Stomach (tissue), 9 donors: ENCODE results near the gene F10. TPM values are rescaled to one million over a fixed set of nuclear protein-coding genes. Genes with fewer than 3 reads are reported as not detected.

Experiments
- DNase-seq, 2 donors: peaks; one replicate each; pipeline versions ENCODE4 v3.0.0 to v3.0.0-alpha.2; 2013 to 2019
- H3K27ac ChIP-seq, 5 donors: fragments of 200-600 bp in 4 of 5; sonication (generic) in 4 of 5; one replicate each; pipeline ENCODE4 v1.5.1; 2013 to 2019; ENCODE audit warnings: mild to moderate bottlenecking in 1 of 5, moderate library complexity in 1 of 5
- H3K27me3 ChIP-seq, 3 donors: fragments of 200-600 bp; sonication (generic); one replicate each; pipeline ENCODE4 v1.5.1; 2017 to 2019; ENCODE audit warnings: mixed run types in 1 of 3
- H3K36me3 ChIP-seq, 4 donors: fragments of 200-600 bp; sonication (generic); 1 replicate in 3 of 4; 2 replicates in 1 of 4; pipeline ENCODE4 v1.5.1; 2016 to 2019
- H3K4me1 ChIP-seq, 4 donors: fragments of 200-600 bp; sonication (generic); one replicate each; pipeline ENCODE4 v1.5.1; 2016 to 2019
- H3K4me3 ChIP-seq, 4 donors: fragments of 200-600 bp; sonication (generic) in 3 of 4; one replicate each; pipeline ENCODE4 v1.5.1; 2016 to 2019; ENCODE audit warnings: mild to moderate bottlenecking in 1 of 4
- H3K9me3 ChIP-seq, 4 donors: fragments of 200-600 bp; sonication (generic); one replicate each; pipeline ENCODE4 v1.5.1; 2016 to 2019
- CTCF ChIP-seq, 7 experiments: fragments of 450-650 bp in 4 of 7; fragments of 200-600 bp in 3 of 7; sonication (generic) in 3 of 7; IDR thresholded peaks; one replicate each; pipeline ENCODE4 v1.5.1; 2016 to 2019; ENCODE audit warnings: antibody characterized with exemption in 7 of 7, control low read depth in 2 of 7, mild to moderate bottlenecking in 1 of 7
- EP300 ChIP-seq: sonication (generic); formaldehyde crosslinking; IDR thresholded peaks from one replicate; pipeline ENCODE4 v1.6.1; 2017; ENCODE audit warnings: antibody characterized with exemption
- POLR2A ChIP-seq, 4 donors: fragments of 450-650 bp; IDR thresholded peaks; one replicate each; pipeline ENCODE4 v1.6.1; 2016; ENCODE audit warnings: antibody characterized with exemption in 4 of 4, control low read depth in 2 of 4, mild to moderate bottlenecking in 1 of 4, moderate library complexity in 1 of 4
- POLR2AphosphoS5 ChIP-seq, 3 donors: sonication (generic); formaldehyde crosslinking; IDR thresholded peaks; one replicate each; pipeline ENCODE4 v1.6.1; 2016; ENCODE audit warnings: antibody characterized with exemption in 3 of 3
- WGBS, 5 donors: extraction: QIAGEN DNeasy Blood & Tissue Kit in 3 of 5; methylation state at CpG; one replicate each; pipeline versions ENCODE4 v1.1.5 to v1.1.7; 2013 to 2018; 5-methylcytosine and 5-hydroxymethylcytosine counted together
- intact Hi-C: fragments of 100-400 bp; cut with DNase I; formaldehyde crosslinking; loops from one replicate; pipeline ENCODE4 v1.15.1; 2023; ENCODE audit warnings: low total_unique reads
- polyA plus RNA-seq, 3 donors: library from polyadenylated mRNA; stranded (reverse); fragments of 200-250 nt; gene quantifications; one replicate each; pipeline ENCODE4 v1.2.3, GENCODE V29; 2013
- total RNA-seq, 5 donors: library from RNA; depleted of rRNA; stranded (reverse); fragments of >200 nt; gene quantifications; one replicate each; pipeline versions ENCODE4 v1.1.0 to v1.2.3, GENCODE V29; 2014 to 2016
- donor health status: healthy with polysubstance abuse.
- donor health status: Bipolar disorder and iron deficiency.
- donor health status: healthy.

The F10 gene
- total and polyA plus RNA-seq, 8 donors = 0.45 to 14.9 (median 3.3) TPM; not detected in 2

DNA sequence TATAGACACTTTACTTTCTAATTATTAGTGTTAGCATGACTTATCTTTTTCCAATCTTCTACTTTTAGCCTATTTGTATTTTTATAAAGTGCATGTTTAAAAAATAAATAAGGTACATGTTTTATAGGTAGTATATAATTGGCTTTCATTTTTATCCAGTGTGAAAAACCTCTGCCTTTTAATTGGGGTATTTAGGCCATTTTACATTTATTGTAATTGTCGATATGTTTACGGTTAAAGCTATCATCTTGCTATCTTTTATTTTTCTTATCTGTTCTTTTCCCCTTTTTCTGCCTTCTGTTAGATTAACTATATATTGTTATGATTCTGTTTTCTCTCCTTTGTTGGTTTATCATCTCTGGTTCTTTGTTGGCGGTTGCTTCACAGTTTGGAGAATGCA, 45.0 kb downstream of the F10 start:
- Histone ChIP-seq H3K4me3 (no peak overlapping the region), H3K27me3 (peaks cover 0 to 19% (median 19%) of the 10 kb centered on the region in 3 donors), H3K36me3 (peaks cover 0 to 41% (median 20%) of the 10 kb centered on the region in 4 donors), H3K27ac (no peak overlapping the region), H3K4me1 (peaks cover 8 to 25% (median 20%) of the 10 kb centered on the region in 4 donors), H3K9me3 (peaks cover 0 to 5% (median 0%) of the 10 kb centered on the region in 4 donors)
- DNase-seq = no peak
- 96 to 99% (median 98%) methylated on average over 3 of the region's 3 CpGs for WGBS, 5 donors
- intact Hi-C loops = no loop called here
- TF ChIP-seq POLR2A (IDR thresholded peaks at IDR 0.05) = no peak
- no peak for TF ChIP-seq EP300
- TF ChIP-seq POLR2AphosphoS5 (IDR thresholded peaks at IDR 0.05) = no peak
- TF ChIP-seq CTCF (IDR thresholded peaks at IDR 0.05) = no peak

GRCh38 chr13:113168211-113168610, 45.6 kb downstream of the F10 start:
- peaks cover 0 to 5% (median 0%) of the 10 kb centered on the region in 4 donors for H3K9me3 ChIP-seq
- peaks cover 0 to 14% (median 12%) of the 10 kb centered on the region in 3 donors for H3K27me3 ChIP-seq
- H3K27ac ChIP-seq = no peak overlapping the region
- no peak overlapping the region for H3K4me3 ChIP-seq
- WGBS, 5 donors = 84 to 94% (median 90%) methylated on average over 7 of the region's 7 CpGs
- no peak for TF ChIP-seq POLR2A (IDR thresholded peaks at IDR 0.05)
- TF ChIP-seq EP300 = no peak
- no peak for TF ChIP-seq CTCF (IDR thresholded peaks at IDR 0.05)
- no peak for TF ChIP-seq POLR2AphosphoS5 (IDR thresholded peaks at IDR 0.05)
- intact Hi-C loops = no loop called here
- H3K36me3 ChIP-seq = peaks cover 0 to 47% (median 25%) of the 10 kb centered on the region in 4 donors
- H3K4me1 ChIP-seq = peaks cover 12 to 29% (median 19%) of the 10 kb centered on the region in 4 donors
- no peak for DNase-seq

DNA sequence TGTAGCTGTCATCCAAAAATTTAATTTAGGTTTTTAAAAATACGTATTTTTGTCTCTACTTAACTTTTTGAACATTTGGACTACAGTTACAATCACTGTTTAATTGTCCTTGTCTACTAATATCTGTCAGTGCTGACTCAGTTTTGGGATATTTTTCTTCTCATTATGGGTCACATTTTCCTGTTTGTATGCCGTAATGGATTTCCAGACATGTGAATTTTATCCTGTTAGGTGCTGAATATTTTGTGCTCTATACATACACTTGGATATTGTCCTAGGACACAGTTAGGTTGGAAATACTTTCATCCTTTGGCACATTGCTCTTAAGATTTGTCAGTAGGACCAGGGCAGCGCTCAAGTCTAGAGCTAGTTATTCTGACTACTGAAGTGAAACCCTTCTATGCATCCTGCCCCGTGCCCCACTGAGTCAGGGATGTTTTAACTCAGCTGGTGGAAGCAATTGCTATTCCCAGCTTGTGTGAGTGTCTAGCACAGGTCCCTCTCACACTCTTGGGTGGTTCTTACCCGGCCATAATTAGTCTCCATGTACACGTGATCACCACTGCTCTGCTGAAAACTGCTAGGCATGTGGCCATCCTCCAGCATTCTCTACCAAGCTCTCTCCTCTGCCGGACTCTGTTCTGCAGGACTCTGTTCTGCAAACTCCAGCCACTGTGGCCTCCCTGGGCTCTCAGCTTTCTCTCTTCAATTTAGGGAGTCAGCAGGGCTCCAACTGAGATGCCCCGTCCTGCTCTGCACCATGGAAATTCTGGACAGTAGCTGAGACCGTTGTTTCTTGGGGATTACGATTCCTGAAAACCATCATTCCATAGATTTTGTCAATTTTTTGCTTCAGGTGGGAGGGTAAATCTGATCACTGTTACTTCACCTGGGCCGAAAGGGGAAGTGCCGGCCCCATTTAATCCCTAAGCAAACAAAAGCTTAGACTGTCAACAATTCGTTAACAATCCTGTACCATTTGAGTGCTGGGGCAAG, 47.0 kb downstream of the F10 start:
- H3K27me3 ChIP-seq = peaks cover 0 to under 1% (median 0%) of the 10 kb centered on the region in 3 donors
- TF ChIP-seq CTCF (IDR thresholded peaks at IDR 0.05) (no peak), EP300 (no peak), POLR2AphosphoS5 (IDR thresholded peaks at IDR 0.05) (no peak), POLR2A (IDR thresholded peaks at IDR 0.05) (no peak)
- peaks cover 0 to 5% (median 0%) of the 10 kb centered on the region in 4 donors for H3K9me3 ChIP-seq
- DNase-seq = peak in 1 of 2 donors; percentile 59
- intact Hi-C loops = no loop called here
- peak overlapping the region in 3 of 5 donors; percentile 29 to 42 (median 30) for H3K27ac ChIP-seq
- no peak overlapping the region for H3K4me3 ChIP-seq
- H3K4me1 ChIP-seq = peaks cover 12 to 29% (median 19%) of the 10 kb centered on the region in 4 donors
- WGBS, 5 donors = 54 to 69% (median 61%) methylated on average over 13 of the region's 13 CpGs
- H3K36me3 ChIP-seq = peaks cover under 1 to 59% (median 32%) of the 10 kb centered on the region in 4 donors

- DNase-seq = no peak
Measured at GRCh38 chr13:113170511-113170910, 47.9 kb downstream of the F10 start.

More at GRCh38 chr13:113170511-113170910, 47.9 kb downstream of the F10 start:
- H3K4me1 ChIP-seq = peaks cover 12 to 29% (median 19%) of the 10 kb centered on the region in 4 donors
- H3K36me3 ChIP-seq = peaks cover 10 to 68% (median 41%) of the 10 kb centered on the region in 4 donors
- intact Hi-C loops = no loop called here
- no peak overlapping the region for H3K4me3 ChIP-seq
- H3K27me3 ChIP-seq = no peaks in the 10 kb centered on the region
- H3K9me3 ChIP-seq = peaks cover 0 to 5% (median 0%) of the 10 kb centered on the region in 4 donors
- TF ChIP-seq POLR2AphosphoS5 (IDR thresholded peaks at IDR 0.05) (no peak), POLR2A (IDR thresholded peaks at IDR 0.05) (no peak), CTCF (IDR thresholded peaks at IDR 0.05) (no peak), EP300 (no peak)
- peak overlapping the region in 4 of 5 donors; percentile 19 to 65 (median 32) for H3K27ac ChIP-seq
- 28 to 62% (median 45%) methylated on average over 5 of the region's 5 CpGs for WGBS, 5 donors
